Measurements from ENCODE around the gene TUBA1C. TPM values are rescaled to one million over a fixed set of nuclear protein-coding genes. Genes with fewer than 3 reads are reported as not detected.

TUBA1C gene
- 100 to 1,000 TPM; 277 to 363 TPM for total RNA-seq

- H3K9me3 Mint-ChIP-seq = no peaks in the 10 kb centered on the region
- peaks cover 13% of the 10 kb centered on the region for H3K4me1 Mint-ChIP-seq
- H3K27ac Mint-ChIP-seq = peak within 1 kb of the TSS; percentile 98
- peak; percentile 87 for ATAC-seq (replicated peaks)
- H3K36me3 Mint-ChIP-seq (ENCODE audit: low read depth) = peaks cover 51% of the 10 kb centered on the region
- peak within 1 kb of the TSS; percentile 92 for H3K4me3 Mint-ChIP-seq
- H3K27me3 Mint-ChIP-seq = no peaks in the 10 kb centered on the region
Measured at GRCh38 chr12:49264873-49265792, at the start of gene TUBA1C. TUBA1C (plus strand) TSS chr12:49265082; CDS start chr12:49265182, 100 bp downstream.

DNA sequence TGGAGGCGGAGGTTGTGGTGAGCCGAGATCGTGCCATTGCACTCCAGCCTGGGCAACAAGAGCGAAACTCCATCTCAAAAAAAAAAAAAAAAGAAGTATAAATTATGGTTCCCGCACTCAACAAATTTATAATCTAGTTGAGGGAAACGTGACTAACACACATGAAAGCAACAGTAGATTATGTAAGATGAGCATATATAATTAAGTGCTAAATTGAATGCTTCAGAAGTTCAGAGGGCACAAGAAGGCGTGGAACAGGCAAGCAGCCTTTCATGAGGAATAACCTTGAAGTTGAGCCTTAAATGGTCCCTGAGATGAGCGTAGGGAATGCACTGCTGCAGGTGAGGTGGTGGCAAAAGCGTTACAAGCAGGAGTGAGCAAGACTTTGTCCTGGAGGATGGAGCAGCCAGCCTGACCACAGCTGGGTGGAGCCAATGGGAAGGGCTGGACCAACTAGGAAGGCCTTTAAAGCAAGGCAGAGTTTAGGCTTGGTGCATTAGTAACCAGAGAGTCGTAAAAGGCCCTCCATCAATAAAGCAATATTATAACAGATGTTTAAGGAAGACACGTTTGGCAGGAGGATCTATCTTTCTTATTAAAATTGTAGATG, 45.4 kb upstream of the TUBA1C start:
- Mint-ChIP-seq H3K27ac (no peak overlapping the region), H3K9me3 (no peaks in the 10 kb centered on the region), H3K27me3 (no peaks in the 10 kb centered on the region), H3K4me3 (no peak overlapping the region), H3K4me1 (no peaks in the 10 kb centered on the region), H3K36me3 (ENCODE audit: low read depth) (no peaks in the 10 kb centered on the region)
- no peak for ATAC-seq (replicated peaks)

DNA sequence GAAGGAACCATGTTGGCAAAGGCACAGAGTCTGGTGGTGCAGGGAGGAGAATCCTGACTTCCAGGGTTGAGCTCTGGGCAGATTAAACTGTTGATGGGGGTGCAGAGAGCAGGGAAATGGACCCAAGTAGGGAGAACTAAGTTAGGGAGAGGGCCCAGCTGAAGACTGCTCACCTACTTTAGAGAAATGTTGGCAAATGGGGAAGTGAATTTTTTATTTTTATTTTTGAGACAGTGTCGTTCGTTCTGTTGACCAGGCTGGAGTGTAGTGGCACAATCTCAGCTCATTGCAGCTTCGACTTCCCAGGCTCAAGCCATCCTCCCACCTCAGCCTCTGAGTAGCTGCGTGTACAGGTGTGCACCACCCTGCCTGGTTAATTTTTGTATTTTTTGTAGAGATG, 43.9 kb upstream of the TUBA1C start:
- no peak overlapping the region for H3K27ac Mint-ChIP-seq
- H3K36me3 Mint-ChIP-seq (ENCODE audit: low read depth) = no peaks in the 10 kb centered on the region
- ATAC-seq (replicated peaks) = no peak
- no peaks in the 10 kb centered on the region for H3K9me3 Mint-ChIP-seq
- H3K4me1 Mint-ChIP-seq = no peaks in the 10 kb centered on the region
- H3K27me3 Mint-ChIP-seq = no peaks in the 10 kb centered on the region
- H3K4me3 Mint-ChIP-seq = no peak overlapping the region

- no peak for ATAC-seq (replicated peaks)
- Mint-ChIP-seq H3K9me3 (no peaks in the 10 kb centered on the region), H3K4me1 (no peaks in the 10 kb centered on the region), H3K27me3 (no peaks in the 10 kb centered on the region), H3K36me3 (ENCODE audit: low read depth) (no peaks in the 10 kb centered on the region), H3K4me3 (no peak overlapping the region), H3K27ac (no peak overlapping the region)
Measured at GRCh38 chr12:49223122-49223521, 41.8 kb upstream of the TUBA1C start.

GRCh38 chr12:49223590-49224369, 41.1 kb upstream of the TUBA1C start:
- Mint-ChIP-seq H3K27me3 (no peaks in the 10 kb centered on the region), H3K4me3 (no peak overlapping the region), H3K4me1 (no peaks in the 10 kb centered on the region), H3K27ac (no peak overlapping the region), H3K9me3 (no peaks in the 10 kb centered on the region), H3K36me3 (ENCODE audit: low read depth) (no peaks in the 10 kb centered on the region)
- no peak for ATAC-seq (replicated peaks)

GRCh38 chr12:49225576-49226166, 39.2 kb upstream of the TUBA1C start:
- H3K27ac Mint-ChIP-seq = no peak overlapping the region
- ATAC-seq (replicated peaks) = no peak

GRCh38 chr12:49227713-49228112, 37.2 kb upstream of the TUBA1C start:
- ATAC-seq (replicated peaks) = no peak
- Mint-ChIP-seq H3K9me3 (no peaks in the 10 kb centered on the region), H3K4me1 (no peaks in the 10 kb centered on the region), H3K36me3 (ENCODE audit: low read depth) (no peaks in the 10 kb centered on the region), H3K27me3 (no peaks in the 10 kb centered on the region), H3K27ac (no peak overlapping the region), H3K4me3 (no peak overlapping the region)

More at GRCh38 chr12:49225576-49226166, 39.2 kb upstream of the TUBA1C start:
- Mint-ChIP-seq H3K36me3 (ENCODE audit: low read depth) (no peaks in the 10 kb centered on the region), H3K4me1 (no peaks in the 10 kb centered on the region), H3K27me3 (no peaks in the 10 kb centered on the region), H3K4me3 (no peak overlapping the region), H3K9me3 (no peaks in the 10 kb centered on the region)

DNA sequence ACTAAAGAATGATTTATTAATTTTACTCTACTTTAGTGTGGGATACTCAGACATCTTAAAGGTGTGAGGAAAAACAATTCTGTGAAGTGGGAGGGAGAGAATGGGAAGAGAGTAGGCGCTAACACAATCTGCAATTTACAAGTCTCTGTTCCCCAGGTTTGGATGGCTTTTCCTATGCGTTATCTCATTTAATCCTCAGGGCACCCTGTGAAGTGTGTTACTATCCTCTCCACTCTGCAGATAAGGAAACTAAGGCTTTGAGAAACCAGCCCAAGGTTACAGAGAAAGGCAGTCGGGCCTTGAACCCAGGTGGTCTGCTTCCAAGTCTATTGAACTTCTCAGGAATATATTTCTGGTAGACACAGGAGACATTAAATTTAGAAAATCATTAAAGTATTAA, 36.2 kb upstream of the TUBA1C start:
- no peak overlapping the region for H3K27ac Mint-ChIP-seq
- no peaks in the 10 kb centered on the region for H3K36me3 Mint-ChIP-seq (ENCODE audit: low read depth)
- H3K4me1 Mint-ChIP-seq = peaks cover 3% of the 10 kb centered on the region
- no peaks in the 10 kb centered on the region for H3K27me3 Mint-ChIP-seq
- no peak overlapping the region for H3K4me3 Mint-ChIP-seq
- no peak for ATAC-seq (replicated peaks)
- H3K9me3 Mint-ChIP-seq = no peaks in the 10 kb centered on the region

DNA sequence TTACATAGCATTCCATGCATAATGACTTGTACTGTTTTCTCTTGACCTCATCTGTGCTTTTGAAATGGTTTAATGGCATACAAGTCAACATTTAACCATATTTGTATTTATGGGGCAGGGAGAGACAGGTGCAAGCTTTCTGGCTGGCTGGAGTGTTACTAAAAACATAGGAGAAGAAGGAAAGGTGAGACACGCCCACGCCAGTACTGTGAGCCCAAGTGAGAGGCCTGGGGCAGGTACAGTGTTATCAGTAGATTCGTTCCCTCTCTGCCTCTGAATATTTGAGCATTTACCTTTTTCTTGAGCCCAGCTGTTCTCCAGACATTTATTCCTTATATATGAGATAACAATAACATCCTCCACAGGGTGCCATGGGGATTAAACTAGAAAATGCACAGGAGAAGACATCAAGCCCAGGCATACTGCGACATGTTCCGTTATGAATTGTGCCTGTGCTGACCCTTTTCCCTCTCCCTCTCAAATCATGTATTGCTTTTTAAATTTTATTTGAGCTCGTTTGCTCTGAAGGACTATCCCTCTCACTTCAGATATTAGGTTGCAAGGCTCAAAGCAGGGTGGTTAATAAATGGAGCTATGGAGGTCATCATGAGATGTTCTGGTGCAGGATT, 34.6 kb upstream of the TUBA1C start:
- no peak overlapping the region for H3K27ac Mint-ChIP-seq
- H3K9me3 Mint-ChIP-seq = no peaks in the 10 kb centered on the region
- peaks cover 4% of the 10 kb centered on the region for H3K4me1 Mint-ChIP-seq
- no peaks in the 10 kb centered on the region for H3K27me3 Mint-ChIP-seq
- H3K36me3 Mint-ChIP-seq (ENCODE audit: low read depth) = peaks cover 6% of the 10 kb centered on the region
- ATAC-seq (replicated peaks) = no peak
- no peak overlapping the region for H3K4me3 Mint-ChIP-seq

GRCh38 chr12:49230805-49231194, 34.1 kb upstream of the TUBA1C start:
- H3K9me3 Mint-ChIP-seq = no peaks in the 10 kb centered on the region
- no peaks in the 10 kb centered on the region for H3K27me3 Mint-ChIP-seq
- H3K27ac Mint-ChIP-seq = no peak overlapping the region
- no peak overlapping the region for H3K4me3 Mint-ChIP-seq
- peaks cover 4% of the 10 kb centered on the region for H3K4me1 Mint-ChIP-seq
- no peak for ATAC-seq (replicated peaks)
- H3K36me3 Mint-ChIP-seq (ENCODE audit: low read depth) = peaks cover 6% of the 10 kb centered on the region

DNA sequence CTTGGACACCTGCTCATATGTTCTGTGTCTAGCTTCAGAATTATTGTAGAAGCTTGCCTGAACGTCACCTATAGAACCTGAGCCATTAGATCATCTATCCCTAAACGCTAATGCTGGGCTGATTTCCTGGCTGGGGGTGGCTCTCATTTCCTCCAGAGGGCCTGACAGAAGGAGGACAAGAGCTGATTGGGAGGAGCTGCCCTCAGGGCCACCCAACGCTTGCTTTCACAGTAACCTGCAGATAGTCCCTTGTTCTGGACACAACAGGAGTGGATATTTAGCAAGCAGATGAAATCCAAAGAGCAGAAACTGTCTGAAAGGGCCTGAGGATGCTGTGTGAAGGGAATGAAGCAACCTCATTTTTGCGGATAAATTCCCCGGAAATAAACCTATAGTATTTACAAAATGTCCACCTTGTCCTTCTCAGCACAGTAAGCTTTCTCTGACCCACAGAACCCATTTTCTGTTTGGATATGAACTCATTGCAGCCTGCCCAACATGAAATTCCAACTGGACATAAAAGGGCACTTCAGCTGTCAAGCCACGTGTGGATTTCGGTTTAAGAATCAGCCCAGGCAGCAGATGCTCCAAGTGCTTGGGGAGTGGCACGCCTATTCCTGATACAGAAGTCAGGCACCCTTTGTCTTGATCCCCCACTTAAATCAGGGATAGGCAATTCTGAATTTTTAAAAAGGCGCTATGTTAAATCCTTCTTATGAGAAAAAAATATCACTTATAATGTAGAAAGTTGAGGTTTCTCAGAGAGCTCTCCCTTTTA, 32.8 kb upstream of the TUBA1C start:
- Mint-ChIP-seq H3K4me3 (no peak overlapping the region), H3K27me3 (no peaks in the 10 kb centered on the region), H3K36me3 (ENCODE audit: low read depth) (peaks cover 6% of the 10 kb centered on the region), H3K27ac (no peak overlapping the region), H3K4me1 (peaks cover 9% of the 10 kb centered on the region), H3K9me3 (no peaks in the 10 kb centered on the region)
- no peak for ATAC-seq (replicated peaks)

GRCh38 chr12:49232940-49233841, 31.7 kb upstream of the TUBA1C start:
- peak overlapping the region; percentile 71 for H3K27ac Mint-ChIP-seq
- ATAC-seq (replicated peaks) = no peak
- no peaks in the 10 kb centered on the region for H3K27me3 Mint-ChIP-seq
- peak overlapping the region; percentile 84 for H3K4me3 Mint-ChIP-seq
- peaks cover 6% of the 10 kb centered on the region for H3K36me3 Mint-ChIP-seq (ENCODE audit: low read depth)
- H3K4me1 Mint-ChIP-seq = peaks cover 9% of the 10 kb centered on the region
- H3K9me3 Mint-ChIP-seq = no peaks in the 10 kb centered on the region

Data from activated T-helper 17 cell treated with anti-CD3 and anti-CD28 coated beads, Interleukin-2, amount 50 U/mL, for 72 hours (primary cell).